Adrenal gland (tissue), 12 donors: ENCODE data around the gene APOC1. TPM values are rescaled to one million over a fixed set of nuclear protein-coding genes. Genes with fewer than 3 reads are reported as not detected.

Experiments used
- DNase-seq, 7 donors: peaks; one replicate each; pipeline ENCODE4 v3.0.0-alpha.2; 2019 to 2020
- H3K27ac ChIP-seq, 5 donors: fragments of 200-600 bp; sonication (generic) in 4 of 5; 1 replicate in 3 of 5; 2 replicates in 2 of 5; pipeline versions ENCODE4 v1.5.1 to v1.8.0; 2016 to 2020; ENCODE audit warnings: mild to moderate bottlenecking in 1 of 5
- H3K27me3 ChIP-seq: fragments of 200-600 bp; 2 replicates; pipeline ENCODE4 v1.8.0; 2021
- H3K36me3 ChIP-seq, 2 donors: fragments of 200-600 bp; replicated peaks in 1 of 2; 1 replicate in 1 of 2; 2 replicates in 1 of 2; pipeline versions ENCODE4 v1.5.1 to v1.8.0; 2018 to 2022
- H3K4me1 ChIP-seq, 2 donors: fragments of 200-600 bp; replicated peaks in 1 of 2; 1 replicate in 1 of 2; 2 replicates in 1 of 2; pipeline versions ENCODE4 v1.5.1 to v1.8.0; 2018 to 2021
- H3K4me3 ChIP-seq, 4 donors: fragments of 200-600 bp; sonication (generic) in 3 of 4; one replicate each; pipeline ENCODE4 v1.5.1; 2016 to 2018
- H3K9me3 ChIP-seq, 3 donors: fragments of 200-600 bp; sonication (generic) in 1 of 3; replicated peaks in 1 of 3; 1 replicate in 2 of 3; 2 replicates in 1 of 3; pipeline versions ENCODE4 v1.5.1 to v1.8.0; 2016 to 2021
- POLR2A ChIP-seq, 2 donors: fragments of 450-650 bp; IDR thresholded peaks; one replicate each; pipeline ENCODE4 v1.6.1; 2017; ENCODE audit warnings: antibody characterized with exemption in 2 of 2, mild to moderate bottlenecking in 2 of 2, moderate library complexity in 1 of 2
- WGBS, 4 donors: extraction: QIAGEN DNeasy Blood & Tissue Kit in 2 of 4; methylation state at CpG; one replicate each; pipeline versions ENCODE4 v1.1.5 to v1.1.7; 2013 to 2017; 5-methylcytosine and 5-hydroxymethylcytosine counted together
- intact Hi-C, 2 donors: fragments of 100-400 bp; cut with DNase I; formaldehyde crosslinking; loops; one replicate each; pipeline versions ENCODE4 v1.14.1 to v1.15.0; 2022 to 2023
- polyA plus RNA-seq, 3 donors: library from polyadenylated mRNA; stranded (reverse); fragments of 200-250 nt in 2 of 3; fragments of 350-450 nt in 1 of 3; fragmentation: Illumina TruSeq in 1 of 3; extraction: RNeasy Lipid Tissue Mini Kit (QIAGEN cat#74804) in 1 of 3; gene quantifications; one replicate each; pipeline ENCODE4 v1.2.3, GENCODE V29; 2013 to 2014
- total RNA-seq, 9 donors: library from RNA; depleted of rRNA in 4 of 9; stranded (reverse); fragments of >200 nt in 4 of 9; fragments of 120-200 nt in 1 of 9; fragmentation: NEBNext Ultra II Directional in 1 of 9; extraction: Animal tissue kit (Norgen Biotek cat#: 25700) in 1 of 9; gene quantifications; one replicate each; pipeline versions ENCODE4 v1.1.0 to v1.2.4, GENCODE V29; 2013 to 2023
- TF ChIP-seq, protein P1 (sequence below), 6 experiments: fragments of 450-650 bp in 4 of 6; fragments of 200-600 bp in 2 of 6; sonication (generic) in 1 of 6; IDR thresholded peaks; 1 replicate in 5 of 6; 2 replicates in 1 of 6; pipeline versions ENCODE4 v1.5.1 to v1.8.0; 2016 to 2021; ENCODE audit warnings: antibody characterized with exemption in 6 of 6, mild to moderate bottlenecking in 2 of 6, moderate library complexity in 1 of 6
- donor health status: healthy with polysubstance abuse.
- donor health status: Bipolar disorder and iron deficiency.
- donor health status: DM: yes; HTN: yes; CAD: no.
- donor health status: DM: no; HTN: no; CAD: no.
- donor health status: DM: no; HTN: no; CAD: no.
- donor health status: DM: yes; HTN: yes; CAD: no.

Gene APOC1
- total and polyA plus RNA-seq, 12 donors = 583 to 3,854 (median 2,102) TPM

DNA sequence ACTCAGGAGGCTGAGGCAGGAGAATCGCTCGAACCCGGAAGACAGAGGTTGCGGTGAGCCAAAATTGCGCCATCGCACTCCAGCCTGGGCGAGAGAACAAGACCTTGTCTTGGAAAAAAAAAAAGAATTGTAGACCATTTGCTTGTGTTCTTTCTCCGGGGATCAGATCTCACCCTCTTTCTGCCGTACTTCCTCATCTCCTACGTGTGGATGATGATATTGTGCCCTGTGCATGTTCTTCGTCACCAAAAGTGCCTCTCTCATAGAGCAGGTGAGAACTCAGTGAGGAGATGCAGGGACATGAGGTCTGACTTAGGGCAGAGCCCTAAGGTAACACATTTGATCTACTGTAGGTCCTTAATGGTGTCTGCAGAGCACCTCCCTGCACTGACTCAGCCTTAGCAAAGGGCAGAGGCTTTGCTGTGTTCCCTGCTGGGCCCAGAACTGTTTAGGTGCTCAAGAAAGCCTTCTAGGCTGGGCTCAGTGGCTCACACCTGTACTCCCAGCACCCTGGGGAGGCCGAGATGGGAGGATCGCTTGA, 32.7 kb downstream of the APOC1 start:
- 79 to 96% (median 87%) methylated on average over 12 to 13 of the region's 13 CpGs for WGBS, 4 donors
- DNase-seq = no peak
- Histone ChIP-seq H3K9me3 (no peaks in the 10 kb centered on the region), H3K36me3 (no peaks in the 10 kb centered on the region), H3K4me1 (peaks cover 9 to 16% of the 10 kb centered on the region in 2 donors), H3K4me3 (no peak overlapping the region), H3K27ac (no peak overlapping the region), H3K27me3 (no peaks in the 10 kb centered on the region)
- no peak for TF ChIP-seq POLR2A (IDR thresholded peaks at IDR 0.05)
- TF ChIP-seq, protein P1, sequence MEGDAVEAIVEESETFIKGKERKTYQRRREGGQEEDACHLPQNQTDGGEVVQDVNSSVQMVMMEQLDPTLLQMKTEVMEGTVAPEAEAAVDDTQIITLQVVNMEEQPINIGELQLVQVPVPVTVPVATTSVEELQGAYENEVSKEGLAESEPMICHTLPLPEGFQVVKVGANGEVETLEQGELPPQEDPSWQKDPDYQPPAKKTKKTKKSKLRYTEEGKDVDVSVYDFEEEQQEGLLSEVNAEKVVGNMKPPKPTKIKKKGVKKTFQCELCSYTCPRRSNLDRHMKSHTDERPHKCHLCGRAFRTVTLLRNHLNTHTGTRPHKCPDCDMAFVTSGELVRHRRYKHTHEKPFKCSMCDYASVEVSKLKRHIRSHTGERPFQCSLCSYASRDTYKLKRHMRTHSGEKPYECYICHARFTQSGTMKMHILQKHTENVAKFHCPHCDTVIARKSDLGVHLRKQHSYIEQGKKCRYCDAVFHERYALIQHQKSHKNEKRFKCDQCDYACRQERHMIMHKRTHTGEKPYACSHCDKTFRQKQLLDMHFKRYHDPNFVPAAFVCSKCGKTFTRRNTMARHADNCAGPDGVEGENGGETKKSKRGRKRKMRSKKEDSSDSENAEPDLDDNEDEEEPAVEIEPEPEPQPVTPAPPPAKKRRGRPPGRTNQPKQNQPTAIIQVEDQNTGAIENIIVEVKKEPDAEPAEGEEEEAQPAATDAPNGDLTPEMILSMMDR (IDR thresholded peaks at IDR 0.05) = no peak
- intact Hi-C loops = no loop called here

GRCh38 chr19:44948237-44948636, 33.8 kb downstream of the APOC1 start:
- intact Hi-C loops = no loop called here
- DNase-seq = no peak
- peaks cover 9 to 16% of the 10 kb centered on the region in 2 donors for H3K4me1 ChIP-seq
- 70 to 90% (median 85%) methylated on average over 4 to 5 of the region's 5 CpGs for WGBS, 4 donors
- H3K27ac ChIP-seq = no peak overlapping the region
- TF ChIP-seq POLR2A (IDR thresholded peaks at IDR 0.05) = no peak
- TF ChIP-seq, protein P1 (IDR thresholded peaks at IDR 0.05) = no peak
- H3K36me3 ChIP-seq = no peaks in the 10 kb centered on the region
- H3K4me3 ChIP-seq = no peak overlapping the region
- H3K27me3 ChIP-seq = no peaks in the 10 kb centered on the region
- H3K9me3 ChIP-seq = no peaks in the 10 kb centered on the region

GRCh38 chr19:44948763-44949374, 34.5 kb downstream of the APOC1 start:
- no peak for TF ChIP-seq POLR2A (IDR thresholded peaks at IDR 0.05)
- TF ChIP-seq, protein P1 (IDR thresholded peaks at IDR 0.05) = no peak
- Histone ChIP-seq H3K27me3 (no peaks in the 10 kb centered on the region), H3K4me1 (peaks cover 9 to 21% of the 10 kb centered on the region in 2 donors), H3K4me3 (no peak overlapping the region), H3K36me3 (no peaks in the 10 kb centered on the region), H3K9me3 (no peaks in the 10 kb centered on the region), H3K27ac (no peak overlapping the region)
- no peak for DNase-seq
- WGBS, 4 donors = 84 to 90% (median 87%) methylated on average over 3 to 5 of the region's 5 CpGs
- intact Hi-C loops = no loop called here

GRCh38 chr19:44949550-44949949, 35.1 kb downstream of the APOC1 start:
- TF ChIP-seq POLR2A (IDR thresholded peaks at IDR 0.05) = no peak
- TF ChIP-seq, protein P1 (IDR thresholded peaks at IDR 0.05) = no peak
- Histone ChIP-seq H3K4me1 (peaks cover 9 to 27% of the 10 kb centered on the region in 2 donors), H3K27me3 (no peaks in the 10 kb centered on the region), H3K9me3 (no peaks in the 10 kb centered on the region), H3K36me3 (no peaks in the 10 kb centered on the region), H3K4me3 (no peak overlapping the region), H3K27ac (no peak overlapping the region)
- intact Hi-C loops = no loop called here
- WGBS, 4 donors = 71 to 92% (median 79%) methylated on average over 9 of the region's 9 CpGs
- no peak for DNase-seq
